ENCODE measurements around the gene KREMEN1. TPM values are rescaled to one million over a fixed set of nuclear protein-coding genes. Genes with fewer than 3 reads are reported as not detected.

Gene KREMEN1
- total RNA-seq, 2 experiments from 2014 or later = 0.15 TPM; not detected in 1

- DNase-seq = no peak
- peaks cover 20% of the 10 kb centered on the region for H3K27me3 Mint-ChIP-seq
- H3K9me3 Mint-ChIP-seq = no peaks in the 10 kb centered on the region
- POLR2A ChIA-PET = no interaction called here
- no peak overlapping the region for H3K4me3 Mint-ChIP-seq
- peaks cover 12% of the 10 kb centered on the region for H3K4me1 Mint-ChIP-seq
- no peaks in the 10 kb centered on the region for H3K36me3 Mint-ChIP-seq (ENCODE audit: low read depth)
- CTCF ChIA-PET = interaction anchor here (0.7 to 1.2 kb wide), 2 partner anchors 17 to 95 kb away, joined by 3 read pairs; no protein-coding TSS in a partner anchor
- no peak overlapping the region for H3K27ac Mint-ChIP-seq
These were observed 77.2 kb downstream of the KREMEN1 start for GRCh38 chr22:29149841-29150555.

GRCh38 chr22:29150701-29151100 is 77.9 kb downstream of the KREMEN1 start:
- Mint-ChIP-seq H3K4me3 (no peak overlapping the region), H3K27ac (no peak overlapping the region), H3K9me3 (no peaks in the 10 kb centered on the region), H3K27me3 (peaks cover 20% of the 10 kb centered on the region), H3K4me1 (peaks cover 12% of the 10 kb centered on the region), H3K36me3 (ENCODE audit: low read depth) (no peaks in the 10 kb centered on the region)
- no peak for DNase-seq
- ChIA-PET CTCF (no interaction called here), POLR2A (no interaction called here)

GRCh38 chr22:29151316-29151715 is 78.5 kb downstream of the KREMEN1 start:
- ChIA-PET CTCF (no interaction called here), POLR2A (no interaction called here)
- DNase-seq = no peak
- Mint-ChIP-seq H3K9me3 (no peaks in the 10 kb centered on the region), H3K27me3 (peaks cover 23% of the 10 kb centered on the region), H3K36me3 (ENCODE audit: low read depth) (no peaks in the 10 kb centered on the region), H3K27ac (no peak overlapping the region), H3K4me1 (peaks cover 12% of the 10 kb centered on the region), H3K4me3 (no peak overlapping the region)

- Mint-ChIP-seq H3K4me3 (no peak overlapping the region), H3K27me3 (peaks cover 23% of the 10 kb centered on the region), H3K27ac (no peak overlapping the region), H3K36me3 (ENCODE audit: low read depth) (no peaks in the 10 kb centered on the region), H3K9me3 (no peaks in the 10 kb centered on the region), H3K4me1 (peaks cover 12% of the 10 kb centered on the region)
- POLR2A ChIA-PET = no interaction called here
- no peak for DNase-seq
- CTCF ChIA-PET = no interaction called here
These were observed 79.5 kb downstream of the KREMEN1 start for GRCh38 chr22:29152045-29152953.

GRCh38 chr22:29152954-29153719 is 80.3 kb downstream of the KREMEN1 start:
- Mint-ChIP-seq H3K27me3 (peaks cover 23% of the 10 kb centered on the region), H3K27ac (no peak overlapping the region), H3K9me3 (no peaks in the 10 kb centered on the region), H3K4me3 (no peak overlapping the region), H3K36me3 (ENCODE audit: low read depth) (no peaks in the 10 kb centered on the region), H3K4me1 (peaks cover 12% of the 10 kb centered on the region)
- DNase-seq = no peak
- ChIA-PET CTCF (interaction anchor here (0.7 to 1.3 kb wide), 4 partner anchors 15 to 553 kb away, joined by 3 to 7 read pairs (median 3); no protein-coding TSS in a partner anchor), POLR2A (no interaction called here)

- Mint-ChIP-seq H3K27me3 (peaks cover 23% of the 10 kb centered on the region), H3K4me1 (peaks cover 12% of the 10 kb centered on the region), H3K27ac (no peak overlapping the region), H3K36me3 (ENCODE audit: low read depth) (no peaks in the 10 kb centered on the region), H3K9me3 (no peaks in the 10 kb centered on the region), H3K4me3 (no peak overlapping the region)
- ChIA-PET CTCF (interaction anchor here (0.7 to 1.3 kb wide), 11 partner anchors 9 to 74 kb away, joined by 3 to 7 read pairs (median 4); no protein-coding TSS in a partner anchor), POLR2A (no interaction called here)
- DNase-seq = peak; percentile 74
These were observed 81.7 kb downstream of the KREMEN1 start for GRCh38 chr22:29154364-29155048.

- Mint-ChIP-seq H3K4me1 (peaks cover 12% of the 10 kb centered on the region), H3K9me3 (no peaks in the 10 kb centered on the region), H3K27ac (no peak overlapping the region), H3K4me3 (no peak overlapping the region), H3K27me3 (peaks cover 31% of the 10 kb centered on the region), H3K36me3 (ENCODE audit: low read depth) (no peaks in the 10 kb centered on the region)
- CTCF ChIA-PET = no interaction called here
- POLR2A ChIA-PET = no interaction called here
- no peak for DNase-seq
These were observed 83.1 kb downstream of the KREMEN1 start for GRCh38 chr22:29155966-29156365.

- no peaks in the 10 kb centered on the region for H3K9me3 Mint-ChIP-seq
- H3K27ac Mint-ChIP-seq = no peak overlapping the region
- H3K4me3 Mint-ChIP-seq = no peak overlapping the region
- POLR2A ChIA-PET = no interaction called here
- H3K4me1 Mint-ChIP-seq = peaks cover 12% of the 10 kb centered on the region
- peaks cover 31% of the 10 kb centered on the region for H3K27me3 Mint-ChIP-seq
- no peak for DNase-seq
- CTCF ChIA-PET = no interaction called here
- no peaks in the 10 kb centered on the region for H3K36me3 Mint-ChIP-seq (ENCODE audit: low read depth)
These were observed 83.7 kb downstream of the KREMEN1 start for GRCh38 chr22:29156507-29156906.

GRCh38 chr22:29157759-29158535 is 85.1 kb downstream of the KREMEN1 start:
- DNase-seq = no peak
- Mint-ChIP-seq H3K27ac (no peak overlapping the region), H3K27me3 (peaks cover 26% of the 10 kb centered on the region), H3K4me1 (peaks cover 8% of the 10 kb centered on the region), H3K36me3 (ENCODE audit: low read depth) (no peaks in the 10 kb centered on the region), H3K4me3 (no peak overlapping the region), H3K9me3 (no peaks in the 10 kb centered on the region)
- CTCF ChIA-PET = no interaction called here
- POLR2A ChIA-PET = no interaction called here

GRCh38 chr22:29158546-29158945 is 85.7 kb downstream of the KREMEN1 start:
- POLR2A ChIA-PET = no interaction called here
- CTCF ChIA-PET = no interaction called here
- Mint-ChIP-seq H3K9me3 (no peaks in the 10 kb centered on the region), H3K4me1 (peaks cover 7% of the 10 kb centered on the region), H3K27me3 (peaks cover 22% of the 10 kb centered on the region), H3K4me3 (no peak overlapping the region), H3K36me3 (ENCODE audit: low read depth) (no peaks in the 10 kb centered on the region), H3K27ac (no peak overlapping the region)
- DNase-seq = no peak

- no peak overlapping the region for H3K4me3 Mint-ChIP-seq
- no peaks in the 10 kb centered on the region for H3K36me3 Mint-ChIP-seq (ENCODE audit: low read depth)
- peaks cover 36% of the 10 kb centered on the region for H3K27me3 Mint-ChIP-seq
- no peak for DNase-seq
- H3K9me3 Mint-ChIP-seq = no peaks in the 10 kb centered on the region
- POLR2A ChIA-PET = no interaction called here
- H3K27ac Mint-ChIP-seq = no peak overlapping the region
- H3K4me1 Mint-ChIP-seq = peaks cover 17% of the 10 kb centered on the region
- CTCF ChIA-PET = interaction anchor here (0.7 kb wide), 1 partner anchor 335 kb away, joined by 3 read pairs; no protein-coding TSS in a partner anchor
These were observed 91.0 kb downstream of the KREMEN1 start for GRCh38 chr22:29163808-29164207.

Measured in activated CD4-positive, alpha-beta T cell treated with anti-CD3 and anti-CD28 coated beads, Interleukin-2, amount 10 ng/mL, durations not matched to agents 7 days and 5 days (primary cell).